NT2/D1 (cell line): Measurements from ENCODE around the gene ARID5A.

Experiments used
- YY1 ChIP-seq: IDR thresholded peaks from 2 replicates; pipeline ENCODE4 v1.6.1; 2011; ENCODE audit not compliant: insufficient read length, insufficient read depth
- ZNF274 ChIP-seq: IDR thresholded peaks from 2 replicates; pipeline ENCODE4 v1.6.1; 2011; ENCODE audit warnings: mild to moderate bottlenecking, low read depth, low read length

GRCh38 chr2:96548558-96549465, 12.3 kb downstream of the ARID5A start:
- TF ChIP-seq YY1: no peak
- no peak for TF ChIP-seq ZNF274
